HG03097 (cell line): ENCODE results near the gene ZC3H4.
"Not testable (repeated sequence)": the region's sequence is repeated elsewhere in the genome, so short reads cannot be mapped to it uniquely, and the experiment has no call there.

ENCODE experiments used
- ATAC-seq: cut with Tn5 transposase; IDR thresholded peaks from one replicate; pipeline ENCODE4 v1.9.1; 2021; ENCODE audit not compliant: unreplicated experiment, low FRiP score

The ZC3H4 gene

GRCh38 chr19:47112997-47113849 is at the start of gene ZC3H4:
Gene ZC3H4 (minus strand): TSS chr19:47113776. CDS start chr19:47112584, 1,192 bp downstream.
- peak; percentile 80 for ATAC-seq

GRCh38 chr19:47161876-47162489 is 48.4 kb upstream of the ZC3H4 start:
- ATAC-seq = no peak

- ATAC-seq = no peak
Observed at GRCh38 chr19:47158879-47159503, 45.4 kb upstream of the ZC3H4 start.

GRCh38 chr19:47158367-47158791 is 44.8 kb upstream of the ZC3H4 start:
- no peak for ATAC-seq

- no peak for ATAC-seq
Observed at GRCh38 chr19:47157431-47158321, 44.1 kb upstream of the ZC3H4 start.

GRCh38 chr19:47156861-47157430 is 43.4 kb upstream of the ZC3H4 start:
- ATAC-seq = no peak

GRCh38 chr19:47155148-47155547 is 41.6 kb upstream of the ZC3H4 start:
- ATAC-seq = no peak

GRCh38 chr19:47153266-47153665 is 39.7 kb upstream of the ZC3H4 start:
- no peak for ATAC-seq

GRCh38 chr19:47152632-47153031 is 39.1 kb upstream of the ZC3H4 start:
- ATAC-seq = no peak

GRCh38 chr19:47152205-47152604 is 38.6 kb upstream of the ZC3H4 start:
- ATAC-seq = no peak

GRCh38 chr19:47151627-47152026 is 38.1 kb upstream of the ZC3H4 start:
- ATAC-seq = no peak

- no peak for ATAC-seq
Observed at GRCh38 chr19:47146920-47147319, 33.3 kb upstream of the ZC3H4 start.

GRCh38 chr19:47145639-47146486 is 32.3 kb upstream of the ZC3H4 start:
- ATAC-seq = no peak

GRCh38 chr19:47144630-47145029 is 31.1 kb upstream of the ZC3H4 start:
- no peak for ATAC-seq

GRCh38 chr19:47143322-47144073 is 29.9 kb upstream of the ZC3H4 start:
- ATAC-seq = no peak

GRCh38 chr19:47142779-47143178 is 29.2 kb upstream of the ZC3H4 start:
- ATAC-seq = no peak

GRCh38 chr19:47141695-47142094 is 28.1 kb upstream of the ZC3H4 start:
- no peak for ATAC-seq

- not testable (repeated sequence) for ATAC-seq
Observed at GRCh38 chr19:47141252-47141651, 27.7 kb upstream of the ZC3H4 start.

GRCh38 chr19:47135156-47135555 is 21.6 kb upstream of the ZC3H4 start:
- ATAC-seq = no peak
